PC-9 (cell line): ENCODE measurements around the gene ZDHHC17. TPM values are rescaled to one million over a fixed set of nuclear protein-coding genes. Genes with fewer than 3 reads are reported as not detected.

Experiments
- BruUV-seq: library from RNA; stranded (reverse); fragments of 400-500 nt; replicated peaks from 2 replicates; lab custom pipeline; 2021; lab: Mats Ljungman, UMichigan
- CTCF ChIA-PET: fragments of 300-600 bp; sonication (Branson Sonifier 250); formaldehyde crosslinking; loops from one replicate; lab custom pipeline; 2022; ENCODE audit warnings: antibody characterized with exemption; lab: Charles Lee
- POLR2A ChIA-PET: fragments of 300-600 bp; sonication (Branson Sonifier 250); formaldehyde crosslinking; loops from one replicate; lab custom pipeline; 2022; ENCODE audit warnings: antibody characterized with exemption; ENCODE audit not compliant: unreplicated experiment; lab: Charles Lee
- DNase-seq, 2 experiments: peaks; one replicate each; pipeline versions ENCODE4 v3.0.0 to v3.0.0-alpha.2; 2015 to 2022; ENCODE audit warnings: mixed read lengths in 1 of 2
- H2AFZ ChIP-seq: fragments of 200-600 bp; sonication (generic); 2 replicates; pipeline ENCODE4 v1.8.1; 2017; ENCODE audit warnings: antibody characterized with exemption
- H3F3A ChIP-seq: fragments of 200-600 bp; sonication (generic); 2 replicates; pipeline ENCODE4 v1.8.1; 2017; ENCODE audit warnings: antibody characterized with exemption, mild to moderate bottlenecking, low read depth; ENCODE audit not compliant: insufficient read depth
- H3K27ac ChIP-seq: fragments of 200-600 bp; sonication (generic); 2 replicates; pipeline ENCODE4 v1.6.1; 2016; ENCODE audit warnings: mixed run types
- H3K27me3 ChIP-seq: fragments of 200-600 bp; sonication (generic); 2 replicates; pipeline ENCODE4 v1.6.1; 2016; ENCODE audit warnings: low read depth, mixed run types; ENCODE audit not compliant: insufficient read depth
- H3K36me3 ChIP-seq: fragments of 200-600 bp; sonication (generic); 2 replicates; pipeline ENCODE4 v1.6.1; 2016; ENCODE audit warnings: low read depth, mixed run types
- H3K4me1 ChIP-seq: fragments of 200-600 bp; sonication (generic); replicated peaks from 2 replicates; pipeline ENCODE4 v1.6.1; 2016; ENCODE audit warnings: mixed run types; ENCODE audit not compliant: insufficient read depth
- H3K4me2 ChIP-seq: fragments of 200-600 bp; sonication (generic); 2 replicates; pipeline ENCODE4 v1.6.1; 2017; ENCODE audit warnings: mixed run types
- H3K4me3 ChIP-seq: fragments of 200-600 bp; sonication (generic); 2 replicates; pipeline ENCODE4 v1.6.1; 2016; ENCODE audit warnings: mixed run types
- H3K79me2 ChIP-seq: fragments of 200-600 bp; sonication (generic); 2 replicates; pipeline ENCODE4 v1.6.1; 2017; ENCODE audit warnings: low read depth, mixed run types
- H3K9me2 ChIP-seq: fragments of 200-600 bp; sonication (generic); 2 replicates; pipeline ENCODE4 v1.8.1; 2017; ENCODE audit warnings: mild to moderate bottlenecking; ENCODE audit not compliant: insufficient read depth
- H3K9me3 ChIP-seq: fragments of 200-600 bp; sonication (generic); 2 replicates; pipeline ENCODE4 v1.8.1; 2016; ENCODE audit warnings: low read depth; ENCODE audit not compliant: insufficient read depth
- H4K20me1 ChIP-seq: fragments of 200-600 bp; sonication (generic); 2 replicates; pipeline ENCODE4 v1.8.1; 2017; ENCODE audit not compliant: insufficient read depth
- CTCF ChIP-seq: fragments of 200-600 bp; sonication (generic); conservative IDR thresholded peaks from 2 replicates; pipeline ENCODE4 v1.6.1; 2017; ENCODE audit warnings: mixed run types, antibody characterized with exemption, mild to moderate bottlenecking, moderate library complexity
- EZH2 ChIP-seq: fragments of 200-600 bp; sonication (generic); IDR thresholded peaks from 2 replicates; pipeline ENCODE4 v1.8.0; 2017; ENCODE audit warnings: antibody characterized with exemption, low read depth
- intact Hi-C: fragments of 100-400 bp; cut with micrococcal nuclease; formaldehyde crosslinking; loops from one replicate; pipeline ENCODE4 v1.10.0; 2022; ENCODE audit not compliant: unreplicated experiment
- total RNA-seq: library from RNA; stranded (reverse); gene quantifications from 2 replicates; pipeline ENCODE4 v1.2.3, GENCODE V29; 2021

Gene ZDHHC17
- total RNA-seq, 1 experiment from 2014 or later = 24.7 TPM

- BruUV-seq = no TSS peak
- Histone ChIP-seq H3K4me2 (no peak overlapping the region), H3K36me3 (no peaks in the 10 kb centered on the region), H3K9me3 (peaks cover 7% of the 10 kb centered on the region; the same call in 1 of the 2 replicates), H3K27me3 (no peaks in the 10 kb centered on the region), H3K27ac (no peak overlapping the region), H3K4me1 (no peaks in the 10 kb centered on the region), H3K9me2 (no peaks in the 10 kb centered on the region; the same call in 1 of the 2 replicates), H3K79me2 (no peaks in the 10 kb centered on the region), H3K4me3 (no peak overlapping the region), H2AFZ (no peak overlapping the region), H3F3A (no peaks in the 10 kb centered on the region), H4K20me1 (no peaks in the 10 kb centered on the region)
- intact Hi-C loops = no loop called here
- POLR2A ChIA-PET = no interaction called here
- no peak for DNase-seq
- TF ChIP-seq CTCF (no peak), EZH2 (no peak)
- CTCF ChIA-PET = no interaction called here
Measured at GRCh38 chr12:76738824-76739579, 24.9 kb upstream of the ZDHHC17 start.

- H3K9me3 ChIP-seq = peaks cover 7% of the 10 kb centered on the region; the same call in 1 of the 2 replicates
- POLR2A ChIA-PET = no interaction called here
- no peaks in the 10 kb centered on the region; the same call in 1 of the 2 replicates for H3K9me2 ChIP-seq
- no peak for DNase-seq
- H3F3A ChIP-seq = no peaks in the 10 kb centered on the region
- H2AFZ ChIP-seq = no peak overlapping the region
- intact Hi-C loops = no loop called here
- H4K20me1 ChIP-seq = no peaks in the 10 kb centered on the region
- CTCF ChIA-PET = no interaction called here
- H3K27me3 ChIP-seq = no peaks in the 10 kb centered on the region
- TF ChIP-seq CTCF = no peak
- no peak for TF ChIP-seq EZH2
- no peaks in the 10 kb centered on the region for H3K79me2 ChIP-seq
- no peak overlapping the region for H3K27ac ChIP-seq
- no TSS peak for BruUV-seq
- H3K4me1 ChIP-seq = no peaks in the 10 kb centered on the region
- H3K36me3 ChIP-seq = no peaks in the 10 kb centered on the region
- H3K4me3 ChIP-seq = no peak overlapping the region
- no peak overlapping the region for H3K4me2 ChIP-seq
Measured at GRCh38 chr12:76739896-76740295, 24.0 kb upstream of the ZDHHC17 start.

GRCh38 chr12:76740501-76740900, 23.4 kb upstream of the ZDHHC17 start:
- Histone ChIP-seq H3K79me2 (no peaks in the 10 kb centered on the region), H3K4me3 (no peak overlapping the region), H3K36me3 (no peaks in the 10 kb centered on the region), H3K4me2 (no peak overlapping the region), H3K27ac (no peak overlapping the region), H3F3A (no peaks in the 10 kb centered on the region), H2AFZ (no peak overlapping the region), H3K27me3 (no peaks in the 10 kb centered on the region), H3K4me1 (no peaks in the 10 kb centered on the region), H4K20me1 (no peaks in the 10 kb centered on the region), H3K9me2 (no peaks in the 10 kb centered on the region; the same call in 1 of the 2 replicates), H3K9me3 (peaks cover 7% of the 10 kb centered on the region; the same call in 1 of the 2 replicates)
- intact Hi-C loops = no loop called here
- ChIA-PET CTCF (no interaction called here), POLR2A (no interaction called here)
- TF ChIP-seq CTCF (no peak), EZH2 (no peak)
- DNase-seq = no peak
- no TSS peak for BruUV-seq
